Parathyroid adenoma (tissue), 2 donors: ENCODE data around the gene CDR2.

ENCODE experiments used
- H2AFZ ChIP-seq: fragments of 300-600 bp; sonication (generic); one replicate; pipeline ENCODE4 v1.7.0; 2017; ENCODE audit warnings: antibody characterized with exemption, mild to moderate bottlenecking
- H3K27ac ChIP-seq: fragments of 300-600 bp; sonication (generic); one replicate; pipeline ENCODE4 v1.7.0; 2017
- H3K27me3 ChIP-seq: fragments of 300-600 bp; sonication (generic); one replicate; pipeline ENCODE4 v1.7.0; 2017; ENCODE audit warnings: low read length; ENCODE audit not compliant: control insufficient read depth, insufficient read depth
- H3K36me3 ChIP-seq: fragments of 300-600 bp; sonication (generic); one replicate; pipeline ENCODE4 v1.7.0; 2017; ENCODE audit warnings: low read length; ENCODE audit not compliant: control insufficient read depth, insufficient read depth
- H3K4me1 ChIP-seq: fragments of 300-600 bp; sonication (generic); one replicate; pipeline ENCODE4 v1.7.0; 2017; ENCODE audit warnings: control low read depth
- H3K4me2 ChIP-seq: fragments of 300-600 bp; sonication (generic); one replicate; pipeline ENCODE4 v1.7.0; 2017; ENCODE audit warnings: low read length
- H3K4me3 ChIP-seq: fragments of 300-600 bp; sonication (generic); one replicate; pipeline ENCODE4 v1.7.0; 2017; ENCODE audit warnings: low read depth, low read length
- H3K79me2 ChIP-seq: fragments of 300-600 bp; sonication (generic); one replicate; pipeline ENCODE4 v1.7.0; 2017; ENCODE audit warnings: control low read depth
- H3K9ac ChIP-seq: fragments of 300-600 bp; sonication (generic); one replicate; pipeline ENCODE4 v1.7.0; 2017; ENCODE audit warnings: mild to moderate bottlenecking
- H3K9me3 ChIP-seq: fragments of 300-600 bp; sonication (generic); one replicate; pipeline ENCODE4 v1.7.0; 2017; ENCODE audit warnings: low read length; ENCODE audit not compliant: control insufficient read depth
- CTCF ChIP-seq: fragments of 300-600 bp; sonication (generic); IDR thresholded peaks from one replicate; pipeline ENCODE4 v1.7.0; 2017; ENCODE audit warnings: antibody characterized with exemption, mild to moderate bottlenecking
- donor health status: primary hyperparathyroidism.

The CDR2 gene

GRCh38 chr16:22381392-22381791 is 7.0 kb upstream of the CDR2 start:
- peak overlapping the region; percentile 76 for H3K27ac ChIP-seq
- H3K36me3 ChIP-seq: no peaks in the 10 kb centered on the region

GRCh38 chr16:22380529-22380928 is 6.1 kb upstream of the CDR2 start:
- H3K36me3 ChIP-seq: no peaks in the 10 kb centered on the region
- H3K4me2 ChIP-seq: peak overlapping the region; percentile 43
- H3K27me3 ChIP-seq: no peaks in the 10 kb centered on the region
- no peaks in the 10 kb centered on the region for H3K9me3 ChIP-seq
- no peaks in the 10 kb centered on the region for H3K79me2 ChIP-seq
- peak overlapping the region; percentile 76 for H3K27ac ChIP-seq
- no peak overlapping the region for H3K9ac ChIP-seq
- peak overlapping the region; percentile 33 for H3K4me3 ChIP-seq
- TF ChIP-seq CTCF: no peak
- H2AFZ ChIP-seq: no peak overlapping the region
- peaks cover 21% of the 10 kb centered on the region for H3K4me1 ChIP-seq

More at GRCh38 chr16:22381392-22381791, 7.0 kb upstream of the CDR2 start:
- Histone ChIP-seq H2AFZ (no peak overlapping the region), H3K4me3 (no peak overlapping the region), H3K4me2 (peak overlapping the region; percentile 23), H3K27me3 (no peaks in the 10 kb centered on the region), H3K79me2 (no peaks in the 10 kb centered on the region), H3K4me1 (peaks cover 21% of the 10 kb centered on the region), H3K9me3 (no peaks in the 10 kb centered on the region), H3K9ac (no peak overlapping the region)
- no peak for TF ChIP-seq CTCF

GRCh38 chr16:22379656-22380055 is 5.2 kb upstream of the CDR2 start:
- Histone ChIP-seq H3K36me3 (no peaks in the 10 kb centered on the region), H3K4me1 (peaks cover 26% of the 10 kb centered on the region), H3K27me3 (no peaks in the 10 kb centered on the region), H3K4me3 (no peak overlapping the region), H3K79me2 (no peaks in the 10 kb centered on the region), H3K27ac (no peak overlapping the region), H2AFZ (no peak overlapping the region), H3K9me3 (no peaks in the 10 kb centered on the region), H3K9ac (no peak overlapping the region), H3K4me2 (no peak overlapping the region)
- TF ChIP-seq CTCF: no peak

- Histone ChIP-seq H3K27me3 (no peaks in the 10 kb centered on the region), H3K9me3 (no peaks in the 10 kb centered on the region), H3K79me2 (peaks cover 19% of the 10 kb centered on the region), H3K4me2 (no peak overlapping the region), H3K9ac (no peak overlapping the region), H3K4me3 (no peak overlapping the region), H3K4me1 (peaks cover 15% of the 10 kb centered on the region), H3K36me3 (no peaks in the 10 kb centered on the region), H2AFZ (no peak overlapping the region), H3K27ac (no peak overlapping the region)
- no peak for TF ChIP-seq CTCF
Measured at GRCh38 chr16:22375963-22376640, 1.7 kb upstream of the CDR2 start.
